ENCODE results near the gene BAZ2B. TPM values are rescaled to one million over a fixed set of nuclear protein-coding genes. Genes with fewer than 3 reads are reported as not detected.

BAZ2B gene
- total RNA-seq, 1 experiment from 2014 or later, result 19.9 TPM

DNA sequence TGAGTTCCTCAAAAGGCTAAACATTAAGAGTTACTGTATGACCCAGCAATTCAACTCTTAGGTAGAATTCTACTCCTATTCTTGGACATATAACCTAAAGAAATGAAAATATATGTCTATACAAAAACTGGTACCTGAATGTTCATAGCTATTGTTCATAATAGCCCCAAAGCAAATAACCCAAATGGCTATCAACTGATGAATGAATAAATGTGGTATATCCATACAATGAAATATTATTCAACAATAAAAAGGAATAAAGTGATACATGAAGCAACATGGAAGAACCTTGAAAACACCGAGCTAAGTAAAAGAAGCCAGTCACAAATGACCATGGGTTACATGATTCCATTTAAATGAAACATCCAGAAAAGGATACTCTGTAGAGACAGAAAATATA, 114.6 kb downstream of the BAZ2B start:
- Histone ChIP-seq H3K9me2 (ENCODE audit: insufficient read depth) (no peaks in the 10 kb centered on the region), H3K79me2 (ENCODE audit: insufficient read depth, low read length) (no peaks in the 10 kb centered on the region), H3K9me3 (ENCODE audit: control insufficient read depth in 1 of 2, insufficient read depth in 1 of 2, low read depth in 1 of 2, low read length in 2 of 2) (no peaks in the 10 kb centered on the region), H3K9ac (ENCODE audit: low read length) (no peak overlapping the region), H3K36me3 (ENCODE audit: control insufficient read depth in 1 of 2, insufficient read depth in 2 of 2, low read length in 2 of 2) (no peaks in the 10 kb centered on the region), H3K4me2 (ENCODE audit: low read length) (no peak overlapping the region), H4K20me1 (ENCODE audit: insufficient read depth) (no peaks in the 10 kb centered on the region), H3K27me3 (ENCODE audit: insufficient read depth, low read length) (no peaks in the 10 kb centered on the region), H3K27ac (ENCODE audit: low read depth, low read length) (no peak overlapping the region), H3K4me3 (replicated peaks in 1 of 2; ENCODE audit: low read depth in 1 of 2, low read length in 2 of 2) (no peak overlapping the region), H3K4me1 (ENCODE audit: control insufficient read depth in 1 of 2, insufficient read depth in 2 of 2, low read length in 2 of 2) (peaks cover 5 to 28% of the 10 kb centered on the region in 2 experiments; a peak in 3 of 4 replicates), H2AFZ (ENCODE audit: low read depth, low read length, poor library complexity, severe bottlenecking) (no peak overlapping the region)
- ATAC-seq (no peak), DNase-seq (ENCODE audit: low read depth, low spot score) (no peak)
- ChIA-PET RAD21 (ENCODE audit: low non-redundant PET in 1 of 2, low total read pairs in 2 of 2, uncharacterized antibody in 2 of 2, unreplicated experiment in 2 of 2) (no interaction called here), CTCF (no interaction called here), POLR2A (no interaction called here)
- intact Hi-C loops (cut with micrococcal nuclease), result no loop called here
- TF ChIP-seq, protein P1, sequence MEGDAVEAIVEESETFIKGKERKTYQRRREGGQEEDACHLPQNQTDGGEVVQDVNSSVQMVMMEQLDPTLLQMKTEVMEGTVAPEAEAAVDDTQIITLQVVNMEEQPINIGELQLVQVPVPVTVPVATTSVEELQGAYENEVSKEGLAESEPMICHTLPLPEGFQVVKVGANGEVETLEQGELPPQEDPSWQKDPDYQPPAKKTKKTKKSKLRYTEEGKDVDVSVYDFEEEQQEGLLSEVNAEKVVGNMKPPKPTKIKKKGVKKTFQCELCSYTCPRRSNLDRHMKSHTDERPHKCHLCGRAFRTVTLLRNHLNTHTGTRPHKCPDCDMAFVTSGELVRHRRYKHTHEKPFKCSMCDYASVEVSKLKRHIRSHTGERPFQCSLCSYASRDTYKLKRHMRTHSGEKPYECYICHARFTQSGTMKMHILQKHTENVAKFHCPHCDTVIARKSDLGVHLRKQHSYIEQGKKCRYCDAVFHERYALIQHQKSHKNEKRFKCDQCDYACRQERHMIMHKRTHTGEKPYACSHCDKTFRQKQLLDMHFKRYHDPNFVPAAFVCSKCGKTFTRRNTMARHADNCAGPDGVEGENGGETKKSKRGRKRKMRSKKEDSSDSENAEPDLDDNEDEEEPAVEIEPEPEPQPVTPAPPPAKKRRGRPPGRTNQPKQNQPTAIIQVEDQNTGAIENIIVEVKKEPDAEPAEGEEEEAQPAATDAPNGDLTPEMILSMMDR (IDR thresholded peaks at IDR 0.05 in 2 of 3, conservative IDR thresholded peaks at IDR 0.05 in 1 of 3; ENCODE audit: borderline replicate concordance in 1 of 3, insufficient read depth in 1 of 3, low read depth in 2 of 3, low read length in 2 of 3), result no peak
- TF ChIP-seq, protein P2, sequence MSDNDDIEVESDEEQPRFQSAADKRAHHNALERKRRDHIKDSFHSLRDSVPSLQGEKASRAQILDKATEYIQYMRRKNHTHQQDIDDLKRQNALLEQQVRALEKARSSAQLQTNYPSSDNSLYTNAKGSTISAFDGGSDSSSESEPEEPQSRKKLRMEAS (IDR thresholded peaks at IDR 0.05), result no peak
- TF ChIP-seq POLR2A (IDR thresholded peaks at IDR 0.05; ENCODE audit: borderline replicate concordance, extremely low read depth, insufficient read depth, insufficient read length) (no peak), SIN3A (IDR thresholded peaks at IDR 0.05; ENCODE audit: low read depth) (no peak), SRF (IDR thresholded peaks at IDR 0.05; ENCODE audit: low read depth) (no peak), YY1 (IDR thresholded peaks at IDR 0.05; ENCODE audit: extremely low read depth, insufficient replicate concordance, low read depth, low read length) (no peak), POLR2AphosphoS5 (IDR thresholded peaks at IDR 0.05; ENCODE audit: low read depth, low read length) (no peak), ELF1 (IDR thresholded peaks at IDR 0.05; ENCODE audit: borderline replicate concordance, low read depth) (no peak), JUND (IDR thresholded peaks at IDR 0.05) (no peak), SP1 (IDR thresholded peaks at IDR 0.05; ENCODE audit: low read depth) (no peak)
- TF ChIP-seq, protein P3, sequence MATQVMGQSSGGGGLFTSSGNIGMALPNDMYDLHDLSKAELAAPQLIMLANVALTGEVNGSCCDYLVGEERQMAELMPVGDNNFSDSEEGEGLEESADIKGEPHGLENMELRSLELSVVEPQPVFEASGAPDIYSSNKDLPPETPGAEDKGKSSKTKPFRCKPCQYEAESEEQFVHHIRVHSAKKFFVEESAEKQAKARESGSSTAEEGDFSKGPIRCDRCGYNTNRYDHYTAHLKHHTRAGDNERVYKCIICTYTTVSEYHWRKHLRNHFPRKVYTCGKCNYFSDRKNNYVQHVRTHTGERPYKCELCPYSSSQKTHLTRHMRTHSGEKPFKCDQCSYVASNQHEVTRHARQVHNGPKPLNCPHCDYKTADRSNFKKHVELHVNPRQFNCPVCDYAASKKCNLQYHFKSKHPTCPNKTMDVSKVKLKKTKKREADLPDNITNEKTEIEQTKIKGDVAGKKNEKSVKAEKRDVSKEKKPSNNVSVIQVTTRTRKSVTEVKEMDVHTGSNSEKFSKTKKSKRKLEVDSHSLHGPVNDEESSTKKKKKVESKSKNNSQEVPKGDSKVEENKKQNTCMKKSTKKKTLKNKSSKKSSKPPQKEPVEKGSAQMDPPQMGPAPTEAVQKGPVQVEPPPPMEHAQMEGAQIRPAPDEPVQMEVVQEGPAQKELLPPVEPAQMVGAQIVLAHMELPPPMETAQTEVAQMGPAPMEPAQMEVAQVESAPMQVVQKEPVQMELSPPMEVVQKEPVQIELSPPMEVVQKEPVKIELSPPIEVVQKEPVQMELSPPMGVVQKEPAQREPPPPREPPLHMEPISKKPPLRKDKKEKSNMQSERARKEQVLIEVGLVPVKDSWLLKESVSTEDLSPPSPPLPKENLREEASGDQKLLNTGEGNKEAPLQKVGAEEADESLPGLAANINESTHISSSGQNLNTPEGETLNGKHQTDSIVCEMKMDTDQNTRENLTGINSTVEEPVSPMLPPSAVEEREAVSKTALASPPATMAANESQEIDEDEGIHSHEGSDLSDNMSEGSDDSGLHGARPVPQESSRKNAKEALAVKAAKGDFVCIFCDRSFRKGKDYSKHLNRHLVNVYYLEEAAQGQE (IDR thresholded peaks at IDR 0.05; ENCODE audit: low read depth), result no peak
- no TSS peak for BruUV-seq (replicated peaks)
